RWPE1 (cell line): ENCODE results near the gene LDLRAD4.

Experiments
- CTCF ChIA-PET: fragments of 350-600 bp; sonication (Branson Sonifier 250); formaldehyde crosslinking; extraction: SDS; loops from one replicate; lab custom pipeline; 2021; lab: Yijun Ruan, JAX
- POLR2A ChIA-PET: fragments of 400-600 bp; formaldehyde crosslinking; extraction: SDS; loops from one replicate; lab custom pipeline; 2020; ENCODE audit warnings: antibody characterized with exemption; ENCODE audit not compliant: low non-redundant PET; lab: Yijun Ruan, JAX
- DNase-seq: peaks from one replicate; pipeline ENCODE4 v3.0.0; 2012; ENCODE audit warnings: low spot score
- H3K27ac ChIP-seq: fragments of 450-650 bp; 2 replicates; pipeline ENCODE4 v1.5.1; 2017
- CTCF ChIP-seq: fragments of 450-650 bp; conservative IDR thresholded peaks from 2 replicates; pipeline ENCODE4 v1.5.1; 2017; ENCODE audit warnings: low read depth, mild to moderate bottlenecking

Gene LDLRAD4

DNA sequence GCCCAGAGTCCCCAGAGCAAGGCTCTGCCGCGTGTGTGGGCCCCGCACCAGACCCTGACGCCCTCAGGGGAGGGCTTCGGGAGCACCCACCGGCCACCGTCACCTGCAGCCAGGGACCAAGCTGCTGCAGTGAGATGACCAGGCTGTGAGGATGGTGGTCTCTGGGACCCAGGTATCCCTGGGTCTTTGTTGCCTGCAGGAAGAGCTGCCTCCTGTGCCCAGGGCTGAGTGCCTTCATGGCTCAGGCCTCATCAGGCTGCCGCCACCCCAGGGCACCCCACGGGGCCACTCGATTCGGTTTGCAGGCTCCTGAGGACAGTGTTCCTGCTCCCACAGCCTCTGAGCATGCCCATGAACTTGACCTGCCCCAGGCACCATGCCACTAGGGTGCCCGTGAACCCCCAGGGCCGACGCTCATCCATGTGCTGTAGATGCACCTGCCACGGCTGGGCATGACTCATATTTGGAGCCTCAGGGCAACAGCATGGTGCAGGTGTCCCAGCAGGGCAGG, 398.0 kb downstream of the LDLRAD4 start:
- DNase-seq: no peak
- TF ChIP-seq CTCF: no peak
- POLR2A ChIA-PET: no interaction called here
- no peak overlapping the region for H3K27ac ChIP-seq
- CTCF ChIA-PET: no interaction called here

DNA sequence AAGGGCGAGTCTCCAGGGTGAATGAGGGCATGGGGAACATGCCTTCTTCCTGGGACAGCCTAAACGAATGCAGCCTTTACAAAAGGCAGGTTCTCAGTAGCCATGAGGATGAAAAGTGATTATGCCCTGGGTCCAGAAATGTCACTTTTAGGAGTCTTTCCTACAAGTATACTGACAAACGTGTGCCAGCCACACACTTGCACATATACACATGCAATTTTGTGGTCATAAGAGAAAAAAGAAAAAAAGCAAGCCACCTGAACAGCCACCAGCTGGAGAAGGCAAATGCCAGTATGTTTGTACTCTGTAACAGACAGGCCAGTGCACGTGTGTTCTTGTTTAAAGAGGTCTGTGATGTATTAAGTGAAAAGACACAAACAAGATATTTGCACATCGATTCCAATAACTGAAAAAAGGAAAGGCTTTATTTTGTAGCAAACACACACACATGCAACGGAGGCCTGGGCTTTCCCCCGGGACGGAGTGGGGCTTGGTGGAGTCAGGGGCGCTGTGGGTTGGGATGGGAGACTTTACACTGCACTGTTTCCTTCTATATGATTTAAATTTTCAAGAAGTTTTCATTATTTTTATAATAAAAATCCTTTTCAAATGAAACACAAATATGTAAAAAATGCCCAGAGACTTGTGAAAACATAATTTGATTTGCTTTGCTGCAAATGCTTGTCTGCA, 399.4 kb downstream of the LDLRAD4 start:
- DNase-seq: no peak
- TF ChIP-seq CTCF: no peak
- H3K27ac ChIP-seq: no peak overlapping the region
- POLR2A ChIA-PET: no interaction called here
- CTCF ChIA-PET: no interaction called here

DNA sequence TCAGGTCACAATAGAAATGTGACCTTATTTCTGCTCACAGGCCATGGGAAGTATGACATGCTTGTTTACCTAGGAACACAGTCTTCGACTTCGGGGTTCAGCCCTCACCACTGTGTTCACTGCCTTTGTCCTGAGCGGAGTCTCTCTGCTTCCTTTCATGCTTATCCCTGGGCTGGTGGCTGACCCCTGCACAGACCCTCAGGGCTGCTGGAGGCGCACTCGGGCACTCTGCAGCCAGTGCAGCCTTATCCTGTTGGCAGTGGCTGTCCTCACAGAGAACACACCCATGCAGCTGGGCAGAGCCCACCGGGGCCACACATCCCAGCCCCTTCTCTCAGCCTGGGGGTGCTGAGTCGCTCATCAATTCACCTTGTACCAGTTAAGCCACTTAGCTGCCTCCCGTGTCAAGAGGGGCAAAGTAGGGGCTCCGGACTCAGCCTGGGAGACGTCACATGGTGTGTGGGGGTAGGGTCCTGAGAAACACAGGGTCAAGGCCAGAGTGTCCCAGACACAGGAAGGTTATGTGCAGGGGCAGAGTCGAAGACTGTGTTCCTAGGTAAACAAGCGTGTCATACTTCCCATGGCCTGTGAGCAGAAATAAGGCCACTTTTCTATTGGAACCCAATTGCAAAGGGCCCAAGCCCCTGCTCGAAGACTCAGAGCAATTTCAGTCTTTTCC, 400.3 kb downstream of the LDLRAD4 start:
- DNase-seq: no peak
- ChIA-PET CTCF (no interaction called here), POLR2A (no interaction called here)
- TF ChIP-seq CTCF: no peak
- H3K27ac ChIP-seq: no peak overlapping the region

GRCh38 chr18:13619505-13620205, 401.1 kb downstream of the LDLRAD4 start:
- no peak overlapping the region for H3K27ac ChIP-seq
- TF ChIP-seq CTCF: no peak
- CTCF ChIA-PET: no interaction called here
- no peak for DNase-seq
- POLR2A ChIA-PET: no interaction called here

DNA sequence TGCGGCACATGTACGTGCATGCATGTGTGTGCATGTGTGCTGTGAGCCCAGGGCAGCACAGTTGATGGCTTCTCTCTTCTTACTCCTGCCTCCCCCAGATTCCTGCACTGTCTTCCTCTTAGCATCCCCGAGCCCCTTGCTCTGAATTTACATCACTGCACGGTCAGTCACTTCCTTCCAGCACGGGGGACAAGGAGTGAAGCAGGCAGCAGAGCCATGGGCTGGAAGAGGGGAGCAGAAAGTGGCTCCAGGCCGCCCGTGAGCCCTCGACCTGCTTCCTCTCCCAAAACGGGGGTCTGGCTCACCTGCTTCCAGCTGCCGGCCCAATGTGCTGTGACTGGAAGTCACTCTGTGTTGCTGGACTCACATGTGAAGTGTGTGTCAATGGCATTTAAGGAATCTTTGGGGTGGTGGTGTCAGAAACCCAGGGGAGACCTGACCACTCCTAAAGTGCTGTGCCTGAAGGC, 401.7 kb downstream of the LDLRAD4 start:
- no peak for DNase-seq
- CTCF ChIA-PET: no interaction called here
- H3K27ac ChIP-seq: no peak overlapping the region
- POLR2A ChIA-PET: no interaction called here
- TF ChIP-seq CTCF: no peak

DNA sequence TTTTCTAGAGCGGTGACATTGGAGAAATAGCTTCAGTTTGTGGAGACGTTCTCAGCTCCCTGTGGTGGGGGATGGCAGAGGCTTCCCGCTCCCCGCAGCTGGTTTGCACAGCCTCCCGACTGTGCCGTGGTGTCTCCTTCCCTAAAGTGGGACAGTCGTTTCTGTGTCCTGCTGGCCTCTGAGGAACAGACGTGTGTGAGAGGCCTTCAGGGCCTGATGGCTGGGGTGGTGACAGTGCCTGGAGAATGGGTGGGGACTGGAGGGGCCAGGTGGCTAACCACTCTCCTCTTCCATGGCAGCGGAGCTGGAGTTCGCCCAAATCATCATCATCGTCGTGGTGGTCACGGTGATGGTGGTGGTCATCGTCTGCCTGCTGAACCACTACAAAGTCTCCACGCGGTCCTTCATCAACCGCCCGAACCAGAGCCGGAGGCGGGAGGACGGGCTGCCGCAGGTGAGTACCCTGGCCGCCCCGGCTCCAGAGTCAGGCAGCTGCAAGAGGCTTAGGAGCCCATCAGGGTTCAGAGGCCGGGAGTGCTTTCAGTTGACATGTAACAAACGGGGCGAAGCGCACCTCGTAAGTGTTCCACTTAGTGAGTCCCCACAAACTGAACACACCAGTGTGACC, 402.4 kb downstream of the LDLRAD4 start:
- TF ChIP-seq CTCF: no peak
- ChIA-PET CTCF (interaction anchor here (0.6 kb wide), 2 partner anchors 31 to 408 kb away, joined by 3 read pairs; no protein-coding TSS in a partner anchor), POLR2A (no interaction called here)
- no peak for DNase-seq
- no peak overlapping the region for H3K27ac ChIP-seq
